Activated CD4-positive, CD25-positive, alpha-beta regulatory T cell treated with anti-CD3 and anti-CD28 coated beads, Interleukin-2, amount 50 U/mL, for 24 hours (primary cell): ENCODE data around the gene CACNA1G.

Experiments used
- ATAC-seq, 2 donors: fragments of 150-1000 bp; cut with Tn5 transposase; one replicate each; pipeline ENCODE4 v1.10.0; 2021; ENCODE audit warnings: mild to moderate bottlenecking in 1 of 2, moderate library complexity in 1 of 2

CACNA1G gene

GRCh38 chr17:50660042-50660886, 99.7 kb downstream of the CACNA1G start:
- no peak for ATAC-seq

GRCh38 chr17:50660887-50661345, 100.4 kb downstream of the CACNA1G start:
- no peak for ATAC-seq

GRCh38 chr17:50661348-50661747, 100.8 kb downstream of the CACNA1G start:
- no peak for ATAC-seq

GRCh38 chr17:50661795-50662391, 101.4 kb downstream of the CACNA1G start:
- ATAC-seq: peak; percentile 79 to 89

GRCh38 chr17:50662632-50663225, 102.2 kb downstream of the CACNA1G start:
- ATAC-seq: no peak

- ATAC-seq: no peak
Measured at GRCh38 chr17:50663812-50664374, 103.4 kb downstream of the CACNA1G start.

GRCh38 chr17:50664788-50665458, 104.4 kb downstream of the CACNA1G start:
- no peak for ATAC-seq

GRCh38 chr17:50665838-50666237, 105.3 kb downstream of the CACNA1G start:
- ATAC-seq: no peak

- ATAC-seq: no peak
Measured at GRCh38 chr17:50666316-50666715, 105.8 kb downstream of the CACNA1G start.

GRCh38 chr17:50667259-50668024, 106.9 kb downstream of the CACNA1G start:
- ATAC-seq: no peak

GRCh38 chr17:50668025-50668837, 107.7 kb downstream of the CACNA1G start:
- no peak for ATAC-seq

GRCh38 chr17:50668838-50669581, 108.5 kb downstream of the CACNA1G start:
- ATAC-seq: no peak

GRCh38 chr17:50672071-50672470, 111.6 kb downstream of the CACNA1G start:
- ATAC-seq: no peak

GRCh38 chr17:50672831-50673551, 112.5 kb downstream of the CACNA1G start:
- ATAC-seq: no peak

- no peak for ATAC-seq
Measured at GRCh38 chr17:50675190-50675589, 114.7 kb downstream of the CACNA1G start.

GRCh38 chr17:50675627-50676026, 115.1 kb downstream of the CACNA1G start:
- no peak for ATAC-seq

GRCh38 chr17:50676065-50676975, 115.8 kb downstream of the CACNA1G start:
- no peak for ATAC-seq
